HepG2 (cell line): ENCODE measurements around the gene INSRR. TPM values are rescaled to one million over a fixed set of nuclear protein-coding genes. Genes with fewer than 3 reads are reported as not detected.

Experiments used
- AHR ChIP-seq: IDR thresholded peaks from 2 replicates; pipeline ENCODE4 v1.6.1; 2018; ENCODE audit warnings: missing genetic modification reagents, missing compliant biosample characterization
- BRCA1 ChIP-seq: sonication (generic); formaldehyde crosslinking; IDR thresholded peaks from 2 replicates; pipeline ENCODE4 v1.4.0; 2020; ENCODE audit warnings: missing genetic modification reagents
- CHD2 ChIP-seq: IDR thresholded peaks from 2 replicates; pipeline ENCODE4 v1.6.1; 2011; ENCODE audit warnings: low read depth, low read length, improper control_type of control experiment
- EED ChIP-seq: sonication (generic); formaldehyde crosslinking; IDR thresholded peaks from 2 replicates; pipeline ENCODE4 v1.5.0; 2020; ENCODE audit warnings: mild to moderate bottlenecking, missing genetic modification reagents
- EP300 ChIP-seq, 3 experiments: sonication (generic) in 1 of 3; formaldehyde crosslinking in 1 of 3; IDR thresholded peaks; 2 replicates each; pipeline versions ENCODE4 v1.5.1 to v1.6.1; 2011 to 2020; ENCODE audit warnings: low read depth in 2 of 3, low read length in 2 of 3, borderline replicate concordance in 1 of 3, improper control_type of control experiment in 1 of 3, mild to moderate bottlenecking in 1 of 3, missing genetic modification reagents in 1 of 3, moderate library complexity in 1 of 3
- GATAD1 ChIP-seq: IDR thresholded peaks from 2 replicates; pipeline ENCODE4 v1.6.1; 2016; ENCODE audit warnings: missing genetic modification reagents, missing compliant biosample characterization
- GTF2F1 ChIP-seq: fragments of 150-350 bp; IDR thresholded peaks from 2 replicates; pipeline ENCODE4 v1.6.1; 2014; ENCODE audit warnings: low read length
- HMG20A ChIP-seq: IDR thresholded peaks from 2 replicates; pipeline ENCODE4 v1.6.1; 2016; ENCODE audit warnings: borderline replicate concordance
- POLR2AphosphoS2 ChIP-seq: IDR thresholded peaks from 2 replicates; pipeline ENCODE4 v1.6.1; 2011; ENCODE audit warnings: low read depth, low read length, improper control_type of control experiment
- RARG ChIP-seq: sonication (generic); formaldehyde crosslinking; IDR thresholded peaks from 2 replicates; pipeline ENCODE4 v1.4.0; 2020; ENCODE audit warnings: low read depth, mild to moderate bottlenecking, missing genetic modification reagents
- TBX3 ChIP-seq: fragments of 450-650 bp; IDR thresholded peaks from 2 replicates; pipeline ENCODE4 v1.6.1; 2017; ENCODE audit warnings: antibody characterized with exemption, mild to moderate bottlenecking, inconsistent platforms, borderline replicate concordance
- TSC22D2 ChIP-seq: sonication (generic); formaldehyde crosslinking; IDR thresholded peaks from 2 replicates; pipeline ENCODE4 v1.5.1; 2020; ENCODE audit warnings: missing genetic modification reagents, mild to moderate bottlenecking, borderline replicate concordance
- ZKSCAN8 ChIP-seq: IDR thresholded peaks from 2 replicates; pipeline ENCODE4 v1.6.1; 2016; ENCODE audit warnings: borderline replicate concordance, missing genetic modification reagents, missing compliant biosample characterization
- ZMYM2 ChIP-seq: sonication (generic); formaldehyde crosslinking; IDR thresholded peaks from 2 replicates; pipeline ENCODE4 v1.8.0; 2022; ENCODE audit warnings: mild to moderate bottlenecking, missing genetic modification reagents
- ZMYM4 ChIP-seq: sonication (generic); formaldehyde crosslinking; IDR thresholded peaks from 2 replicates; pipeline ENCODE4 v1.8.1; 2023; ENCODE audit warnings: mild to moderate bottlenecking, missing genetic modification reagents
- ZNF17 ChIP-seq: sonication (generic); formaldehyde crosslinking; IDR thresholded peaks from 2 replicates; pipeline ENCODE4 v1.5.0; 2020; ENCODE audit warnings: mild to moderate bottlenecking, missing genetic modification reagents
- ZNF430 ChIP-seq: sonication (generic); formaldehyde crosslinking; IDR thresholded peaks from 2 replicates; pipeline ENCODE4 v1.9.0; 2021; ENCODE audit warnings: mild to moderate bottlenecking, missing genetic modification reagents
- ZNF550 ChIP-seq: sonication (generic); formaldehyde crosslinking; IDR thresholded peaks from 2 replicates; pipeline ENCODE4 v1.4.0; 2020; ENCODE audit warnings: mild to moderate bottlenecking, missing genetic modification reagents, borderline replicate concordance
- ZNF709 ChIP-seq: sonication (generic); formaldehyde crosslinking; IDR thresholded peaks from 2 replicates; pipeline ENCODE4 v1.5.0; 2020; ENCODE audit warnings: mild to moderate bottlenecking, missing genetic modification reagents
- polyA plus RNA-seq, 8 experiments: library from polyadenylated mRNA; depleted of rRNA in 3 of 8; stranded (reverse) in 7 of 8; unstranded in 1 of 8; fragments of >200 nt; fragmentation: Illumina TruSeq in 4 of 8; extraction: Trizol in 4 of 8; gene quantifications; 2 replicates each; pipeline versions ENCODE4 v1.2.1 to v1.2.3, GENCODE V29; 2011 to 2016; ENCODE audit warnings: low read depth in 4 of 8, missing spikeins in 1 of 8, mixed read lengths in 1 of 8; ENCODE audit not compliant: insufficient read depth in 1 of 8
- total RNA-seq, 5 experiments: library from RNA; depleted of rRNA; stranded (reverse); fragments of >200 nt; fragmentation: Illumina TruSeq; extraction: Trizol; gene quantifications; 2 replicates each; pipeline ENCODE4 v1.2.3, GENCODE V29; 2016; ENCODE audit warnings: low read depth in 1 of 5
- TF ChIP-seq, protein P1 (sequence below): sonication (generic); formaldehyde crosslinking; IDR thresholded peaks from 2 replicates; pipeline ENCODE4 v1.4.0; 2020; ENCODE audit warnings: low read depth, mild to moderate bottlenecking, missing genetic modification reagents
- TF ChIP-seq, protein P2 (sequence below): IDR thresholded peaks from 2 replicates; pipeline ENCODE4 v1.6.1; 2016; ENCODE audit warnings: low read depth, control low read depth
- TF ChIP-seq, protein P3 (sequence below): sonication (generic); formaldehyde crosslinking; conservative IDR thresholded peaks from 2 replicates; pipeline ENCODE4 v1.4.0; 2020; ENCODE audit warnings: missing genetic modification reagents
- TF ChIP-seq, protein P4 (sequence below): sonication (generic); formaldehyde crosslinking; IDR thresholded peaks from 2 replicates; pipeline ENCODE4 v1.4.0; 2020; ENCODE audit warnings: missing genetic modification reagents, low read depth, mild to moderate bottlenecking, borderline replicate concordance
- TF ChIP-seq, protein P5 (sequence below): sonication (generic); formaldehyde crosslinking; IDR thresholded peaks from 2 replicates; pipeline ENCODE4 v1.4.0; 2020; ENCODE audit warnings: mild to moderate bottlenecking, missing genetic modification reagents, borderline replicate concordance

INSRR gene
- total and polyA plus RNA-seq, 2 of the 13 experiments (the other 11 are each of a cell fraction or from before 2014, with no cell fraction given): not detected

DNA sequence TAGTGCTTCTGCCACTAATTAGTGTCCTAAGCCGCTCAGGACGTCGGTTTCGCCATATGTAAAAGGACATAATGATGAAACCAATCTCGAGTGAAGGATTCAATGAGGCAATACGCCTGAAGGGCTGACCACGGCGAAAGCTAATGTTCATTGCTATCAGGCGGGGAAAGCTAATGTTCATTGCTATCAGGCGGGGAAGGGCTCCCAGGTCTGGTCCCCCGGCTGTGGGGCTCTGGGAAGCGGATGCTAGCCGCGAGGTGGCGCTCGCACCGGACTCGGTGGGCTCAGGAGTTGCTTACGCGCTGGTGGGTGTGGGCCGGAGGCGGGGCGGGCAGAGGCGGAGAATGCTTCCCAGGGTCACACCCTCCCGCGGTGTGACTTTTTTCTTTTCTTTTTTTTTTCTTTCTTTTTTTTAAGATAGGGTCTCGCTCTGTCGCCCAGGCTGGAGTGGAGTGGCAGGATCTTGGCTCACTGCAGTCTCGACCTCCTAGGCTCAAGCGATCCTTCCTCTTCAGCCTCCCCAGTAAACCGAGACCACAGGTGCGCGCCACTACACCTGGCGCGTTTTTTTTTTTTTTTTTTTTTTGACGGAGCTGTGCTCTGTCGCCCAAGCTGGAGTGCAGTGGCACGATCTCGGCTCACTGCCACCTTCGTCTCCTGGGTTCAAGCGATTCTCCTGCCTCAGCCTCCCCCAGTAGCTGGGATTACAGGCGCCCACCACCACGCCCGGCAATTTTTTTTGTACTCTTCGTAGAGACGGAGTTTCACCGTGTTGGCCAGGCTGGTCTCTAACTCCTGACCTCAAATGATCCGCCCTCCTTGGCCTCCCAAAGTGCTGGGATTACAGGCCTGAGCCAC, 33.5 kb upstream of the INSRR start (continued):
- TF ChIP-seq POLR2AphosphoS2: no peak
- no peak for TF ChIP-seq ZMYM4 (CRISPR knock-in tag)
- TF ChIP-seq ZNF709 (CRISPR knock-in tag): no peak
- TF ChIP-seq, protein P1, sequence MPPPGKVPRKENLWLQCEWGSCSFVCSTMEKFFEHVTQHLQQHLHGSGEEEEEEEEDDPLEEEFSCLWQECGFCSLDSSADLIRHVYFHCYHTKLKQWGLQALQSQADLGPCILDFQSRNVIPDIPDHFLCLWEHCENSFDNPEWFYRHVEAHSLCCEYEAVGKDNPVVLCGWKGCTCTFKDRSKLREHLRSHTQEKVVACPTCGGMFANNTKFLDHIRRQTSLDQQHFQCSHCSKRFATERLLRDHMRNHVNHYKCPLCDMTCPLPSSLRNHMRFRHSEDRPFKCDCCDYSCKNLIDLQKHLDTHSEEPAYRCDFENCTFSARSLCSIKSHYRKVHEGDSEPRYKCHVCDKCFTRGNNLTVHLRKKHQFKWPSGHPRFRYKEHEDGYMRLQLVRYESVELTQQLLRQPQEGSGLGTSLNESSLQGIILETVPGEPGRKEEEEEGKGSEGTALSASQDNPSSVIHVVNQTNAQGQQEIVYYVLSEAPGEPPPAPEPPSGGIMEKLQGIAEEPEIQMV (CRISPR knock-in tag): no peak
- TF ChIP-seq EP300 (IDR thresholded peaks at IDR 0.05; ENCODE audit: low read depth in 2 of 2, low read length in 2 of 2): no peak
- TF ChIP-seq EP300 (CRISPR knock-in tag; IDR thresholded peaks at IDR 0.05; ENCODE audit: borderline replicate concordance): no peak
- TF ChIP-seq, protein P2, sequence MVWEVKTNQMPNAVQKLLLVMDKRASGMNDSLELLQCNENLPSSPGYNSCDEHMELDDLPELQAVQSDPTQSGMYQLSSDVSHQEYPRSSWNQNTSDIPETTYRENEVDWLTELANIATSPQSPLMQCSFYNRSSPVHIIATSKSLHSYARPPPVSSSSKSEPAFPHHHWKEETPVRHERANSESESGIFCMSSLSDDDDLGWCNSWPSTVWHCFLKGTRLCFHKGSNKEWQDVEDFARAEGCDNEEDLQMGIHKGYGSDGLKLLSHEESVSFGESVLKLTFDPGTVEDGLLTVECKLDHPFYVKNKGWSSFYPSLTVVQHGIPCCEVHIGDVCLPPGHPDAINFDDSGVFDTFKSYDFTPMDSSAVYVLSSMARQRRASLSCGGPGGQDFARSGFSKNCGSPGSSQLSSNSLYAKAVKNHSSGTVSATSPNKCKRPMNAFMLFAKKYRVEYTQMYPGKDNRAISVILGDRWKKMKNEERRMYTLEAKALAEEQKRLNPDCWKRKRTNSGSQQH: 0 out of 2 replicates have a peak, but pooled peaks have one; percentile 45
- no peak for TF ChIP-seq TSC22D2 (CRISPR knock-in tag)
- no peak for TF ChIP-seq ZMYM2 (CRISPR knock-in tag)
- TF ChIP-seq ZNF430 (CRISPR knock-in tag): no peak
- TF ChIP-seq ZNF550: no peak
- TF ChIP-seq, protein P3, sequence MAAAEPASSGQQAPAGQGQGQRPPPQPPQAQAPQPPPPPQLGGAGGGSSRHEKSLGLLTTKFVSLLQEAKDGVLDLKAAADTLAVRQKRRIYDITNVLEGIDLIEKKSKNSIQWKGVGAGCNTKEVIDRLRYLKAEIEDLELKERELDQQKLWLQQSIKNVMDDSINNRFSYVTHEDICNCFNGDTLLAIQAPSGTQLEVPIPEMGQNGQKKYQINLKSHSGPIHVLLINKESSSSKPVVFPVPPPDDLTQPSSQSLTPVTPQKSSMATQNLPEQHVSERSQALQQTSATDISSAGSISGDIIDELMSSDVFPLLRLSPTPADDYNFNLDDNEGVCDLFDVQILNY (CRISPR knock-in tag): no peak
- no peak for TF ChIP-seq AHR (CRISPR knock-in tag)
- TF ChIP-seq ZNF17 (CRISPR knock-in tag): no peak
- TF ChIP-seq, protein P4, sequence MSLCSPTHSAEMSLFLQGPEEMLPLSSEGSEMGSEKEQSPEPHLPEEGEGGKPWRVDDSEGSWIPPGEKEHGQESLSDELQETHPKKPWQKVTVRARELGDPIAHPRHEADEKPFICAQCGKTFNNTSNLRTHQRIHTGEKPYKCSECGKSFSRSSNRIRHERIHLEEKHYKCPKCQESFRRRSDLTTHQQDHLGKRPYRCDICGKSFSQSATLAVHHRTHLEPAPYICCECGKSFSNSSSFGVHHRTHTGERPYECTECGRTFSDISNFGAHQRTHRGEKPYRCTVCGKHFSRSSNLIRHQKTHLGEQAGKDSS: no peak
- TF ChIP-seq GATAD1 (CRISPR knock-in tag): no peak
- TF ChIP-seq, protein P5, sequence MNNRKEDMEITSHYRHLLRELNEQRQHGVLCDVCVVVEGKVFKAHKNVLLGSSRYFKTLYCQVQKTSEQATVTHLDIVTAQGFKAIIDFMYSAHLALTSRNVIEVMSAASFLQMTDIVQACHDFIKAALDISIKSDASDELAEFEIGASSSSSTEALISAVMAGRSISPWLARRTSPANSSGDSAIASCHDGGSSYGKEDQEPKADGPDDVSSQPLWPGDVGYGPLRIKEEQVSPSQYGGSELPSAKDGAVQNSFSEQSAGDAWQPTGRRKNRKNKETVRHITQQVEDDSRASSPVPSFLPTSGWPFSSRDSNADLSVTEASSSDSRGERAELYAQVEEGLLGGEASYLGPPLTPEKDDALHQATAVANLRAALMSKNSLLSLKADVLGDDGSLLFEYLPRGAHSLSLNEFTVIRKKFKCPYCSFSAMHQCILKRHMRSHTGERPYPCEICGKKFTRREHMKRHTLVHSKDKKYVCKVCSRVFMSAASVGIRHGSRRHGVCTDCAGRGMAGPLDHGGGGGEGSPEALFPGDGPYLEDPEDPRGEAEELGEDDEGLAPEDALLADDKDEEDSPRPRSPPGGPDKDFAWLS (CRISPR knock-in tag): no peak
- no peak for TF ChIP-seq HMG20A
- TF ChIP-seq CHD2: no peak
- TF ChIP-seq ZKSCAN8: no peak
- no peak for TF ChIP-seq BRCA1 (CRISPR knock-in tag)
- TF ChIP-seq GTF2F1: no peak
- TF ChIP-seq EED (CRISPR knock-in tag): no peak
- TF ChIP-seq RARG: no peak
- no peak for TF ChIP-seq TBX3
